Measurements from ENCODE around the gene USE1. TPM values are rescaled to one million over a fixed set of nuclear protein-coding genes. Genes with fewer than 3 reads are reported as not detected.

Gene USE1
- total RNA-seq, 1 experiment from 2014 or later: 33.5 TPM

DNA sequence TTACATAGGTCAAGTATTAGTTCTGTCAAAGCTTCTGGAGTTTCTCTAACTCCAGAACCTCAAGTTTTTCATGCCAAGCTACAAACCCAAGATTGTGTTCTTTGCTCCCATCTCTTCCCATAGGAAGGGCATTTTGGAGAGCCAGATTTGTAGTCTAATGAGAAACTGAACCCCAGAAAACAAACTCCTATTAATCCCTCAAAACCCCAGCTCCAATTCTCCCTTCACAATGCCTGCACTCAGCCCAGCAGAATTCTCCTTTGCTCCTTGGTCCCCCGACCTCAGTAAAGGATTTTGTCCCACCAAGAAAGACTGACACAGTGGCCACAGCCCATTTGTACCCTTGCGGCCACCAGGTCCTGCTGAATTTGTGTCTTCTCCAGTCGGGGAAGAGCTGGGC lies 41.0 kb downstream of the USE1 start:
- no peak for DNase-seq (ENCODE audit: low read depth)

DNA sequence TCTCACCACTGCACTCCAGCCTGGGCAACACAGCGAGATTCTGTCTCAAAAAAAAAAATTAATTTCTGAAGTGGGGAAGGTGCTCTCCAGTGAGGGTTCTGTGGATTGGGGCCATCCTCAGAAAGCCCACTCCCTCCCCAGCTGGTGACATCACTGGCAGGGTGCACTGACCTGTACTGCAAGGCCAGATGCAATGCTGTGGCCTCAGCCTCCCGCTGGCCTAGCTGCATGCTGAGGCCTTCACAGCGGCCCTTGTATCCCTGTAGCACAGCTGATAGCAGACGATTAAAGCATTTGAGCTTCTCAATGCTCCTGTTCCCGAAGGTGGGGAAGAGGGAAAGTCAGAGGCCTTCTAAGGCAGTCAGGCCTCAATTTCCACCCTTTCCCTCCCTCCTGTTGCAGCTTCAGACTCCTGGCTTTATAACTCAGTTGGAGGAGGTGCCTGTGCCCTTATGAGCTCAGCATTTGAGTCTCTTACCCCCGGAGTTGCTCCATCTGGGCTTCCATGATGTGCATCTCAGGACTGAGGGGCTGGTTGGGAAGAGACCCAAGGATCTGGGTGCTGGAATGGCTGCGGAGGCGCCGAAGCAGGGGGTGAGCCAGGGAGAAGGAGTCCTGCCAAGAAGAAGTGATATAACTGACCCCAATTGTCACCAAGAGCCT lies 44.1 kb downstream of the USE1 start:
- no peak for DNase-seq (ENCODE audit: low read depth)

GRCh38 chr19:17259934-17260333 lies 44.8 kb downstream of the USE1 start:
- no peak for DNase-seq (ENCODE audit: low read depth)

DNA sequence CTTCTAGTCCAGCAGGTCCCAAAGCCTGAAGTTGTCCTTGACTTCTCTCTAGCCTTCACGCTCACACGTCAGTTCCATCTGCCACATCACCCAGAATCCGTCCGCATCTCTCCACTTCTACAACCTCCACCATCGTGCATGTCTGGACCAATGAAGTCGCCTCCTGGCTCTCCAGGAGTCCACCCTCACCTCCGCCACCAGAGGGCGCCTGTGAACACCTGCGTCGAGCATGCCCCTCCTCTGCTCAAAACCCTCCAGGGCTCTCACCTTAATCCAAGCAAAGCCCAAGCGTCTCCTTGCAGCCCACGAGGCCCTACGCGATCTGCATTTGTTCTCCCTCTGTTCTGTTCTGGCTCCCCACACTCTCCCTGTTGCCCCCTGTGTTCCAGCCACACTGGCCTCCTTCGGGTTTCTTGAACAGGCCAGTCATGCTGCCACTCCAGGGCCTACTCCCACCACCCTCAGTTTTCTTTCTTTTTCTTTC lies 45.7 kb downstream of the USE1 start:
- DNase-seq (ENCODE audit: low read depth): peak; percentile 85

- no peak for DNase-seq (ENCODE audit: low read depth)
These were observed 47.4 kb downstream of the USE1 start for GRCh38 chr19:17262557-17262956.

DNA sequence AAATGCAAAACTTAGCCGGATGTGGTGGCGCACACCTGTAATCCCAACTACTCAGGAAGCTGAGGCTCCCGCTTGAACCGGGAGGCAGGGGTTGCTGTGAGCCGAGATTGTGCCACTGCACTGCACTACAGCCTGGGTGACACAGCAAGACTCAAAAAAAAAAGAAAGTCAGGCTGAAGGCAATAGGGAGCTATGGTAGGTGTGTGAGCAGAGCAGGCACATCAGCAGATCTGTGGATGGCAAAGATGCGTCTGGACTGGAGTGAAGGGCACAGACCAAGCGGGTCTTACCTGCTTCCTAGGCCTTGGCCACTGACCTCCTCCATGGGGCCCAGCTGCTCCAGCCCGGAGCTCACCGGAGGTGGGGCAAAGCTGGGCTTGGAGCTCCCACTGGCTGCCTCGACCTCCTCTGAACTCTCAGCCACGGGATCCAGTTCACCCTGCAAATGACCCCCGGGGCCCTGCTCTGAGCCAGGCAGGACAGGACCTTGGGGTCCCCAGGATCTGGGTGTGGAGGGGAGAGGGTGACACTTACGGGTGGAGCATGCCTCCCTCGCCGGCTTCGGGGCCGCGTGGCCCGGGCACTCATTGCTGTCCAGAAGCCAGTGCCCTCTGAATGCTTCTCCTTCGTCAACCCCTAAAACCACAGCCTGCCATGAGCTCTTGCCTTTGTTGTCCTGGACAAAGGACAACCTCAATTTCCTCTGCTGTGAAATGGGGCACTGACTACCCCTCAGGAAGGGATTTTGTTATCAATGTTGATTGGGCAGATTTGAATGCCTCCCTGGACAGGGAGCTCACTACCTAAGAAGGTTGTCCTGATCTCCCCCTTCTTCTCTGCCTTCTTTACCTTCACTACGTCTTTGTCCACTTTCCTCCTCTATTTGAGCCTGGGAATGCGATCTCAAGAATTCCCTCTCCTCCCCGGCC lies 48.8 kb downstream of the USE1 start:
- no peak for DNase-seq (ENCODE audit: low read depth)

DNA sequence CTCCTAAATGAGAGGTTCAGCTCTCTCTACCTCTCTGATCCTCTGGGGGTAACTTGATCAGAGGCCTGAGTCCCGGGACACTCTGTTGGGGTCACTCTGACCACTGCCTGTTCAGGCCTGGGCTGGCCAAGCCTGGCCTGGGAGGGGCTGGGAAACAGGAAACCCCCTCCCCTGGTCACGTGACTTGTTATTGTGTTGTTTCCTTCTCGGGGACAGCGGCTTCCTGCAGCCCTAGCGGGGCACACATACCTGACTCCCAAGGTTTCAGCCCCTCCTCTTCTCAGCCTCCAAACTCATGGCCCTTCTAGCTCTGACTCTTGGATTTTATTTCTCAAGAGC lies 49.5 kb downstream of the USE1 start, which contains the start of gene USHBP1:
Gene USHBP1 (minus strand): TSS at position 105 of the 339 bp plus-strand sequence. CDS start 446 bp downstream, outside the sequence.
- DNase-seq (ENCODE audit: low read depth): no peak

DNA sequence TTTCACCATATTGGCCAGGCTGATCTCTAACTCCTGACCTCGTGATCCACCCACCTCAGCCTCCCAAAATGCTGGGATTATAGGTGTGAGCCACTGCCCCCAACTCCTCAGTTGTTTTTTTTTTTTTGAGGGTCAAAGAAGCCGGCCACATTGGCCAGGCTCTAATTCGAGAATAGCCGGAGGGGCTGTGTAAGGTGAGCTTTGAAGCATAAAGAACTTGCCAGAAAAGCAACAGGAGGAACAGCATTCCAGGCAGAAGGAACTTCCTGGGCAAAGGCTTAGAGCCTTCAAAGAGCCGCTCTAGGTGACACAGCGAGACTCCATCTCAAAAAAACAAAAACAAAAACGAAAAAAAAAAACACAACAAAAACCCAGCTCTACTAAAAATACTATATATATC lies 50.9 kb downstream of the USE1 start:
- no peak for DNase-seq (ENCODE audit: low read depth)

DNA sequence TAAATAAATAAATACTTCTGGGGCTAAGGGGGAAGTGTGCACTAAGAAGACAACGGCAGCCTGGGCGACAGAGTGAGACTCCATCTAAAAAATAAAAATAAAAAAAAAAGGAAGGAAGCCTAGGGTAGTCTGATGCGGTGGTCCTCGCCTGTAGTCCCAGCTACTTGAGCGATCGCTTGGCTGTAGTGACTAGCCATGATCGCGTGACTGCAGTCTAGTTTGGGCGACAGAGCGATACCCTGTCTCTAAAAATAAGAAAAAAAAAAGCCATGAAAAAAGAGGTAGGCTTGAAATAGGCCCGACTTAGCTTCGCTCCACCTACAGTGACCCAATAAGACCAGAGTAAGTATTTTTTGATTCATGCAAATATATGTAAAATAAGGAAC lies 51.4 kb downstream of the USE1 start:
- no peak for DNase-seq (ENCODE audit: low read depth)

DNA sequence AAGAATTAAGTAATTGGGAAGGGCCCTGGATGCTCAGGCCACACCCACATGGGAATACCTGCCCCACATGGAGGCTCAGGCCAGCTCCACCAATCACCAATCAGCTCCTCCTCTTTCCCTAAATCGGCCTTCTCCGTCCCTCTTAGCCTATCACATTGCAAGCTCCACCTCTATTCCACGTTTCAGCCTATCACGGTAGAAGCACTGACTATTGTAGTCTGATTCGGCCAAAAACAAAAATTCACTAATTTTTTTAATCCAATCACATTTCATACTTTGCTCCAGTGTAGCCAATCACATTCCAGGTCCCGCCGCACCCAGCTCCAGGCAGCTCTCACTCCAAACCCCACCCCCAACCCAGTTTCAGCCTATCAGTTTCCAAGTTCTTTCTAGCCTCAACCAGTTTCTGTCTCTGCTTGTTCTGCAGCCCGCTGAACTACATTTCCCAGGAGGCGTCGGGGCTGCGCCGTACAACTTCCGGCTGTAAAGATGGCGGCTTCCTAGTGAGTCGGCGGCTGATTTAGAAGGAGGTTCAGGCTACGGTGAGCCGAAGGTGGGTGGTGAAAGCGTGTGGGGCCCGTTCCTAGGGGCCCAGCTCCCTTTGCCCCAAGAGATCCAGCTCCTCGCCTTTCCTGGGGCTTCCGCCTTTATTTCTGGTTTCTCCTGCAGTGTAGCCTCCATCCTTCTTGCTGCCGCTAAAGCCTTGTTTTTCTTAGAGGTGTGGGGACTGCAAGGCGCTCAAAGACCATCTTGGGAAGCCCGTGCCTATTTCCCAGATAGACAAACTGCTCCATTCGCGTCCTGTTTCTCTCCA lies 52.0 kb downstream of the USE1 start, which contains the start of gene BABAM1:
Gene BABAM1 (plus strand): TSS at position 469 of the 814 bp plus-strand sequence. CDS start 1,364 bp downstream, outside the sequence.
- DNase-seq (ENCODE audit: low read depth): peak; percentile 98

DNA sequence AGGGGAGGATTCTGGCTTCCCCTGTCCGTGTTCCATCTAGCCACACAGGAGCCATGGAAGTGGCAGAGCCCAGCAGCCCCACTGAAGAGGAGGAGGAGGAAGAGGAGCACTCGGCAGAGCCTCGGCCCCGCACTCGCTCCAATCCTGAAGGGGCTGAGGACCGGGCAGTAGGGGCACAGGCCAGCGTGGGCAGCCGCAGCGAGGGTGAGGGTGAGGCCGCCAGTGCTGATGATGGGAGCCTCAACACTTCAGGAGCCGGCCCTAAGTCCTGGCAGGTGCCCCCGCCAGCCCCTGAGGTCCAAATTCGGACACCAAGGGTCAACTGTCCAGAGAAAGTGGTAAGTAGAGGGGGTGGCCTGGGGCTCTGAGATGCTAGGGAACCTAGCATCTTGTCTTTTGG lies 53.6 kb downstream of the USE1 start:
- no peak for DNase-seq (ENCODE audit: low read depth)

Other genes with a start within 250 kb of the USE1 start
- not detected in 2 replicates for gene CPAMD8, start 188.5 kb upstream of the USE1 start, total RNA-seq (2014; rRNA removed; shearing (Covaris generic))
- gene HAUS8, start 139.9 kb upstream of the USE1 start, total RNA-seq (2014; rRNA removed; shearing (Covaris generic)): 11.5 and 17.5 TPM in 2 replicates
- 25.0 and 27.5 TPM in 2 replicates for gene MYO9B, start 139.6 kb upstream of the USE1 start, total RNA-seq (2014; rRNA removed; shearing (Covaris generic))
- 0.18 and 1.6 TPM in 2 replicates for gene OCEL1, start 10.9 kb downstream of the USE1 start, total RNA-seq (2014; rRNA removed; shearing (Covaris generic))
- 44.5 and 51.8 TPM in 2 replicates for gene NR2F6, start 30.6 kb downstream of the USE1 start, total RNA-seq (2014; rRNA removed; shearing (Covaris generic))
- gene USHBP1, start 49.4 kb downstream of the USE1 start, total RNA-seq (2014; rRNA removed; shearing (Covaris generic)): not detected in 2 replicates
- gene BABAM1, start 52.1 kb downstream of the USE1 start, total RNA-seq (2014; rRNA removed; shearing (Covaris generic)): 174 and 192 TPM in 2 replicates
- gene ANKLE1, start 66.5 kb downstream of the USE1 start, total RNA-seq (2014; rRNA removed; shearing (Covaris generic)): 1.6 and 2.3 TPM in 2 replicates
- 7.6 and 11.6 TPM in 2 replicates for gene ABHD8, start 88.1 kb downstream of the USE1 start, total RNA-seq (2014; rRNA removed; shearing (Covaris generic))
- gene MRPL34, start 90.5 kb downstream of the USE1 start, total RNA-seq (2014; rRNA removed; shearing (Covaris generic)): 68.9 and 94.4 TPM in 2 replicates
- gene DDA1, start 94.2 kb downstream of the USE1 start, total RNA-seq (2014; rRNA removed; shearing (Covaris generic)): 50.1 and 63.0 TPM in 2 replicates
- 2.5 TPM in 2 replicates for gene ANO8, start 119.5 kb downstream of the USE1 start, total RNA-seq (2014; rRNA removed; shearing (Covaris generic))
- 42.5 and 43.1 TPM in 2 replicates for gene GTPBP3, start 122.2 kb downstream of the USE1 start, total RNA-seq (2014; rRNA removed; shearing (Covaris generic))
- not detected in 2 replicates for gene PLVAP, start 162.0 kb downstream of the USE1 start, total RNA-seq (2014; rRNA removed; shearing (Covaris generic))
- 0.69 TPM in 1 of 2 replicates, not detected in the other for gene CCDC194, start 178.8 kb downstream of the USE1 start, total RNA-seq (2014; rRNA removed; shearing (Covaris generic))
- 0.83 and 4.4 TPM in 2 replicates for gene BST2, start 190.3 kb downstream of the USE1 start, total RNA-seq (2014; rRNA removed; shearing (Covaris generic))
- 82.3 and 102 TPM in 2 replicates for gene MVB12A, start 204.7 kb downstream of the USE1 start, total RNA-seq (2014; rRNA removed; shearing (Covaris generic))
- gene TMEM221, start 233.3 kb downstream of the USE1 start, total RNA-seq (2014; rRNA removed; shearing (Covaris generic)): not detected in 2 replicates
- not detected in 2 replicates for gene NXNL1, start 245.6 kb downstream of the USE1 start, total RNA-seq (2014; rRNA removed; shearing (Covaris generic))

Measured in Daoy (cell line).